OCI-M1 (cell line): ENCODE results near the gene GLI1.

Experiments used
- DNase-seq: peaks from one replicate; lab custom pipeline; 2025; lab: John Stamatoyannopoulos, UW

GLI1 gene

DNA sequence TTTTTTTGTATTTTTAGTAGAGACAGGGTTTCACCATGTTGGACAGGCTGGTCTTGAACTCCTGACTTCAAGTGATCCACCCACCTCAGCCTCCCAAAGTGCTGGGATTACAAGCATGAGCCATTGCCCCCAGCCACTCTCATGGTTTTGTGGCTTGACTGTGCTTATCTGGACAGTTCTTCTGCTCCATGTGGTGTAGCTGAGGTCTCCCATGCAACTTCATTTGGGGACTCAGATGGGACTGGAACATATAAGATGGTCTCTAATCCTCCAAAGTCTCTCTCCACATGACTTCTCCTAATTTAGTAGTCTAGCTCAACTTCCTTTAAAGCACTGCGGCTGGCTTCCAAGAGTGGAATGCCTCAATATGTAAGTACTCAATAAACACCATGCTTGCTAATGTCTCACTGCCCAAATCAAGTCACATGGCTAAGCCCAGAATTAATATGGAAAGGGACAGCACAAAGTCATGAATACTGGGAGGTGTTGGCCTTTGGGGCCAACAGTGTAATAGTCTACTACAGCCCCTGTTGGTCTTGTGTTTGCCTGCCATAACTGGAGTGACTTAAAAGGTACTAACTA lies 17.6 kb upstream of the GLI1 start:
- DNase-seq, result peak; percentile 75

DNA sequence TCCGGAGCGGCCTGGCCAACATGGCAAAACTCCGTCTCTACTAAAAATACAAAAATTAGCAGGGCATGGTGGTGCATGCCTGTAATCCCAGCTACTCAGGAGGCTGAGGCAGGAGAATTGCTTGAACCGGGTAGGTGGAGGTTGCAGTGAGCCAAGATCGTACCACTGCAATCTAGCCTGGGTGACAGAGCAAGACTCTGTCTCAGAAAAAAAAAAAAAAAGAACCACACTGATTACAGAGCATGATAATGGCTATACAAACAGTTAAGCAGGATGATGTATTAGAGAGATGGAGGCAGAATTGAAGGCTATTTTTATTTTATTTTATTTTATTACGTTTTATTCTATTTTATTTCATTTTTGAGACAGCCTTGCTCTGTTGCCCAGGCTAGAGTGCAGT lies 15.2 kb upstream of the GLI1 start:
- peak; percentile 22 for DNase-seq

DNA sequence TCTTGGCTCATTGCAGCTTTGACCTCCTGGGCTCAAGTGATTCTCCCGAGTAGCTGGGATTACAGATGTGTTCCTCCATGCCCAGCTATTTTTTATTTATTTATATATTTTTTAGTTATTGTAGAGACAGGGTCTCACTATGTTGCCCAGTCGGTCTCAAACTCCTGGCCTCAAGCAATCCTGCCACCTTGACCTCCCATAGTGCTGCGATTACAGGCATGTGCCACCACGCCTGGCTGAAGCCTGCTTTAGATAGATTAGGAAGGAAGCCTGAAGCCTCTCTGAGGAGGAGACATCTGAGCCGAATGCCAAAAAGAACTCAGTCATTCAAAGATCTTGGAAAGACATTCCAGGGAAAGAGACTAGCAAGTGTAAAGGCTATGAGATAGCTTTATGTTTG lies 14.8 kb upstream of the GLI1 start:
- no peak for DNase-seq

DNA sequence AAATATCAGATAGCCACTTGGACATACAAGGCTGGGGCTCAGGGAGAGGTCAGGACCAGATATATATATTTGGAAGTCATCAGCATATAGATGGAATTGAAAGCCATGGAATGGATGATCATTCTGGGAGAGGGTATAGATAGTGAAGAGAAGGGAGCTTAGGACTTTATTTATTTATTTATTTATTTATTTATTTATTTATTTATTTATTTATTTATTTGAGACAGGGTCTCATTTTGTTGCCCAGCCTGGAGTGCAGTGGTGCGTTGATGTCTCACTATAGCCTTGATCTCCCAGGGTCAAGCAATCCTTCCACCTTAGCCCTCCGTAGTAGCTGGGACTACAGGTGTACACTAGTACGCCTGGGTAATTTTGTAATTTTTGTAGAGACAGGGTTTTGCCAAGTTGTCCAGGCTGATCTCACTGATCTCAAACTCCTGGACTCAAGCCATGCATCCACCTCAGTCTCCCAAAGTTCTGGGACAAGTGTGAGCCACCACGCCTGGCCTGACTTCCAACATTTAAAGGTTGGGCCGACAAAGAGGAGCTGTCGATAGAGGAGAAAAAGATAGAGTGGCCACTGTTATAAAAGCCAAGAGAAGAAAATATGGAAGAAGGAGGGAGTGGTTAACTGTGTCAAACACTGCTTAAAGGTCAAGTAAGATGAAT lies 13.2 kb upstream of the GLI1 start:
- no peak for DNase-seq

DNA sequence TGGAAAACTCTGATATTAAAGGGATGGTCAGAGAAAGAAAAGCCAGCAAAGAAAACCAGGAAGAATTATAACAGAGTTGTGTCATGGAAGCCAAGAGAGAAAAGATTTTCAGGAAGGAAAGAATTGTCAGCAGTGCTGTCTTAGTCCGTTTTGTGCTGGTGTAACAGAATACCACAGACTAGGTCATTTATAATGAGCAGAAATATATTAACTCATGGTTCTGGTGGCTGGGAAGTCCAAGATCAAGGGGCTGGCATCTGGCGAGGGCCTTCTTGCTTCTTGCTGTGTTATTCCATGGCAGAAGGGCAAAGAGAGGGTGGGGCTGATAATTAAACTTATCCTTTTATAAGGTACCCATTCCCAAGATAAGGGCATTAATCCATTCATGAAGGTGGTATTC lies 10.9 kb upstream of the GLI1 start:
- DNase-seq, result no peak

DNA sequence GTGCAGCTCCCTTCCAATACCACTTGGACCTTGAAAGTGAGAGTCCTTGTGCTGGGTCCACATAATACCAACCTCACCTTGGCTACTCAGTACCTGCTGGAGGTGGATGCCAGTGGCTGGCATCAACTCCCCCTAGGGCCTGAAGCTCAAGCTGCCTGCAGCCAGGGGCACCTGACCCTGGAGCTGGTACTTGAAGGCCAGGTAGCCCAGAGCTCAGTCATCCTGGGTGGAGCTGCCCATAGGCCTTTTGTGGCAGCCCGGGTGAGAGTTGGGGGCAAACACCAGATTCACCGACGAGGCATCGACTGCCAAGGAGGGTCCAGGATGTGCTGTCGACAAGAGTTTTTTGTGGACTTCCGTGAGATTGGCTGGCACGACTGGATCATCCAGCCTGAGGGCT lies 10.2 kb upstream of the GLI1 start:
- no peak for DNase-seq

DNA sequence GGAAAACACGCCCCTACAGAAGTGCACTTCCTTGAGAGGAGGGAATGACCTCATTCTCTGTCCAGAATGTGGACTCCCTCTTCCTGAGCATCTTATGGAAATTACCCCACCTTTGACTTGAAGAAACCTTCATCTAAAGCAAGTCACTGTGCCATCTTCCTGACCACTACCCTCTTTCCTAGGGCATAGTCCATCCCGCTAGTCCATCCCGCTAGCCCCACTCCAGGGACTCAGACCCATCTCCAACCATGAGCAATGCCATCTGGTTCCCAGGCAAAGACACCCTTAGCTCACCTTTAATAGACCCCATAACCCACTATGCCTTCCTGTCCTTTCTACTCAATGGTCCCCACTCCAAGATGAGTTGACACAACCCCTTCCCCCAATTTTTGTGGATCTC lies 9.5 kb upstream of the GLI1 start:
- DNase-seq, result no peak

DNA sequence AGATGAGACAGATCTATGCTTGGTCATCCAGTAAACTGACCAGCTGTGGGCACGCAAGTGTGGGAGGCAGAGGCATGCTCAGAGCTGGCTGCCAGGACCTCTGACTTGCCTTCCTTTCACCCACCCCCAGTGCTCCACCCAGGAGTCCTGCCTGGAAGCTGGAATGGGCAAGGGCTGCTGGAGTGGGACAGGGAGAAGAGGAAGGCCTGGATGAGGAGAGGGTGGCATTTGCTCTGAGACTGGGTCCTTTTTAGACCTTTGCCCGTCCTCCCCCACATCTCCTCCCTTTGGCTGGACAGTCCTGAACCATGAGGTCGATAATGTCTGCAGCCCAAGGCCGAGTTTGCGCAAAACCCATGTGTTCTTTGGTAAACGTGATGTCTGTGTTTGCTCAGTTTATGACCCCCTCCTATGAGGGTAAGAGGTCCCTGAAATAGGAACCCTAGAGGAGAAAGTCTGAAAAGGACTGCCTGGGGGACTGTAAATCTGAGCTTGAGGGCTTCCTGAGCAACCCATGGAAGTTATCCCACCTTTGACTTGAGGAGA lies 8.3 kb upstream of the GLI1 start:
- DNase-seq, result no peak

DNA sequence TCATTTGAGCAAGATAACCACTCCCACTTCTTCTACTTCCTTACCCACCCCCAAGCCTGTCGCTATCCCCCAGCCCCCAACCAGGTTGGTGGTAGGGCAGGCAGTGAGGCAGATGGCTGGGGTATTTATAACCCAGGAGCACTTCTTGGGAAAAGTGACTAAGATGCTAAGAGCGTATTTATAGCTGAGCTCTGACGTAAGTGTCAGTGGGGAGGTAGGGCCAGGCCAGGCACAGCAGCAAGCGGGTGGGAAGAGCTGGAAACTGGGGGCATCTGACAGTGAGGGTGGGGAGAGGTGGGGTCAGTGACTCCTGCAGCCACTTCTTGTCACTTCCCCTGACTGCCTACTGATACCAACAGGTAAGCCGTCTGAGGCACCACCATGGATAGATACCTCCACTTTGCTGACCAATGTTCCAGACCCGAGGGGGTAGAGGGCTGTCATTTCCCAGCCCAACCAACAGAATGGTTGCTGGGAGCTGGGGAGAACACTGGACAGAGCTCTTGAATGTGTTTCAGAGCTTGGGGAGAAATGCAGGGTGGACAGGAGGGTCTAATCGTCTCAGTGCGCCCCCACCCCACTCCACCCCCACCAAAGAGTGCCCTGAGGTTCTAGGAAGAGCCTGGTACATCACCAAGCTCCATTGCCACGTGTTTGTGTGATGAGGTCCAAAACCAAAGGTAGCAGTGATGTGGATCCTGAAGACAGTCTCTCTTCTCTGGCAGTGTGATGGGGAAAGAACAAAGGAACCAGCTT lies 7.2 kb upstream of the GLI1 start:
- peak; percentile 84 for DNase-seq

DNA sequence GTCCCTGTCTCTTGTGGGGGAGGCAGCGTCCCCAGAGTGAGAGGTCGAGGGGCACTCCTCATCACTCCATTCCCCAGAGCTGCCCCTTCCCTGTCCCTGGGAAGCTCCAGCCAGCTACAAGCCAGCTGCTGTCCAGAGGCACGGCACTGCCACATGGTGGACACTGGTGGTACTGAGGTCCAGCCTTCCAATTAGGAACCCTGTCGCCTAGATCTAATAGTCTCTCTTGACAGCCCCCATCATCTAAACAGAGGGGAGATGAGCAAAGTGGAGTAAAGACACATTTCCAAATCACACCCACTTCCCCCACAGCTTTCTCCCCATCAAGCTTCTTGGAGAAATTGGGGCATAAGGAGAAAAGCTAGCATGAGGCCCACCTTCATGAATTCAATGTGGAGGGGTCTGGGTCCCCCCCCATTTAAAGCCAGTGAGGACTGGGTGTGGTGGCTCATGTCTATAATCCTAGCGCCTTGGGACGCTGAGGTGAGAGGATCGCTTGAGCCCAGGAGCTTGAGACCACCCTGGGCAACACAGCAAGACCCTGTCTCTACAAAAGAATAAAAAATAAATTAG lies 6.6 kb upstream of the GLI1 start:
- DNase-seq, result peak; percentile 92

DNA sequence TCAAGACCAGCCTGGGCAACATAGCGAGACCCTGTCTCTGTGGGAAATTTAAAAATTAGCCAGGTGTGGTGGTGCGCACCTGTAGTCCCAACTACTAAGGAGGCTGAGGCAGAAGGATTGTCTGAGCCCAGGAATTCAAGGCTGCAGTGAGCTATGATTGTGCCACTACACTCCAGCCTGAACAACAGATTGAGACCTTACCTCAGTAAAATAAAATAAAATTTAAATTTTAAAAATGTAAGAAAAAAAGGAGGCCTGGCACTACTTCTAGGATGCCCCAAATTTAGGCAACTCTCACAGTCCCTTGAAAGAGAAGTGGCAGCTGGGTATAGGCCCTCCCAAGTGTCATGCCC lies 5.4 kb upstream of the GLI1 start:
- DNase-seq, result no peak

DNA sequence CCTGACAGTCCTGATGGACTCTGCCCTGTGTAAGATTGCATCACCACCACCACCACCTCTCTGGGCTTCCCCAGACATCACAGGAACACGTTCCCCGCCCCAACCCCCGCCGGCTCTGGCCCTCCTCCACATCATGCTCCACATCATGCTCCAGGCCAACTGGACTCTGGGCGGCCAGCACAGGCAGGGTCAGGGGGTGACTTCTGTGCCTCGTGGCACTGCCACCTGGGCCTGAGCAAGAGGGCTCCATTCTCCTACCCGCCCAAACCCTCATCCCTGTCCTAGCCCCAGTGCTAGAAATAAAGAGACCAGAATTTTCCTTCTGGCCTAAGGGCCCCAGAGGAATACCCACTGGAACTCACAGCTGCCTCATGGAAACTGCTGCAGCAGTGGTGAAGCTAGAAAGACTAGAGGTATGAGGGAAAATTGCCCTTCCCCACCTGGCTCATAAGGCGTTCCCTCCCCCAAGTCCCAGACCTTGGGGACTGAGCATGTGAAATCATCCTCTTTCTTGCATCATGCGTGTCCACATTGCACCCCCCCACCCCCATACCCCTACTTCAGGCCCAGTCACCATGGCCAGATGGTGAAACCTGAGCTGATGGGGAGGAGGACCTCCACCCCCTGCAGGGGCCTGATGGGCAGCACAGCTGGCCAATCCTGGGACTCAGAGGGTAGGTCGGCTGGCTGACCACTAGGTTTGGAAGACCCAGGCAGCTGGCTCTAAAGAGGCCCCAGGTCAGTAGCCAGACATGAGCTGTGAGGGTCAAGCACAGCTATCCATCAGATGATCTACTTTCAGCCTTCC lies 4.8 kb upstream of the GLI1 start, which contains the start of gene INHBE:
Gene INHBE, plus strand, starts transcription at position 742 of the 808 bp plus-strand sequence. CDS start 230 bp downstream, outside the sequence.
- DNase-seq, result peak; percentile 97

DNA sequence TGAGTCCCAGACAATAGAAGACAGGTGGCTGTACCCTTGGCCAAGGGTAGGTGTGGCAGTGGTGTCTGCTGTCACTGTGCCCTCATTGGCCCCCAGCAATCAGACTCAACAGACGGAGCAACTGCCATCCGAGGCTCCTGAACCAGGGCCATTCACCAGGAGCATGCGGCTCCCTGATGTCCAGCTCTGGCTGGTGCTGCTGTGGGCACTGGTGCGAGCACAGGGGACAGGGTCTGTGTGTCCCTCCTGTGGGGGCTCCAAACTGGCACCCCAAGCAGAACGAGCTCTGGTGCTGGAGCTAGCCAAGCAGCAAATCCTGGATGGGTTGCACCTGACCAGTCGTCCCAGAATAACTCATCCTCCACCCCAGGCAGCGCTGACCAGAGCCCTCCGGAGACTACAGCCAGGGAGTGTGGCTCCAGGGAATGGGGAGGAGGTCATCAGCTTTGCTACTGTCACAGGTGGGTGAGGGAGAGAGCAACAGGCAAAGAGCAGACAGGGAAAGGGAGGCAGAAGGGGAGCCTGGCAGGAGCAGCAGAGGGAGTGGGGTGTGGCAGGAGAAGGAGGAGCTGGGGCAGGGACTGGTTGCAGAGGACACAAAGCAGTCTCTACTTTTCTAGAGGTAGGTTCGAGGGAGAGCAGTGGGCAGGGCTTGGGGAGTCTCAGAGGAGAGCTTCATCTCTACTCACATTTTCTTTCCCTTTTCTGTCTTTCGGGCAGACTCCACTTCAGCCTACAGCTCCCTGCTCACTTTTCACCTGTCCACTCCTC lies 4.0 kb upstream of the GLI1 start:
- DNase-seq, result peak; percentile 71

DNA sequence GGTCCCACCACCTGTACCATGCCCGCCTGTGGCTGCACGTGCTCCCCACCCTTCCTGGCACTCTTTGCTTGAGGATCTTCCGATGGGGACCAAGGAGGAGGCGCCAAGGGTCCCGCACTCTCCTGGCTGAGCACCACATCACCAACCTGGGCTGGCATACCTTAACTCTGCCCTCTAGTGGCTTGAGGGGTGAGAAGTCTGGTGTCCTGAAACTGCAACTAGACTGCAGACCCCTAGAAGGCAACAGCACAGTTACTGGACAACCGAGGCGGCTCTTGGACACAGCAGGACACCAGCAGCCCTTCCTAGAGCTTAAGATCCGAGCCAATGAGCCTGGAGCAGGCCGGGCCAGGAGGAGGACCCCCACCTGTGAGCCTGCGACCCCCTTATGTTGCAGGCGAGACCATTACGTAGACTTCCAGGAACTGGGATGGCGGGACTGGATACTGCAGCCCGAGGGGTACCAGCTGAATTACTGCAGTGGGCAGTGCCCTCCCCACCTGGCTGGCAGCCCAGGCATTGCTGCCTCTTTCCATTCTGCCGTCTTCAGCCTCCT lies 3.4 kb upstream of the GLI1 start:
- DNase-seq, result peak; percentile 88

DNA sequence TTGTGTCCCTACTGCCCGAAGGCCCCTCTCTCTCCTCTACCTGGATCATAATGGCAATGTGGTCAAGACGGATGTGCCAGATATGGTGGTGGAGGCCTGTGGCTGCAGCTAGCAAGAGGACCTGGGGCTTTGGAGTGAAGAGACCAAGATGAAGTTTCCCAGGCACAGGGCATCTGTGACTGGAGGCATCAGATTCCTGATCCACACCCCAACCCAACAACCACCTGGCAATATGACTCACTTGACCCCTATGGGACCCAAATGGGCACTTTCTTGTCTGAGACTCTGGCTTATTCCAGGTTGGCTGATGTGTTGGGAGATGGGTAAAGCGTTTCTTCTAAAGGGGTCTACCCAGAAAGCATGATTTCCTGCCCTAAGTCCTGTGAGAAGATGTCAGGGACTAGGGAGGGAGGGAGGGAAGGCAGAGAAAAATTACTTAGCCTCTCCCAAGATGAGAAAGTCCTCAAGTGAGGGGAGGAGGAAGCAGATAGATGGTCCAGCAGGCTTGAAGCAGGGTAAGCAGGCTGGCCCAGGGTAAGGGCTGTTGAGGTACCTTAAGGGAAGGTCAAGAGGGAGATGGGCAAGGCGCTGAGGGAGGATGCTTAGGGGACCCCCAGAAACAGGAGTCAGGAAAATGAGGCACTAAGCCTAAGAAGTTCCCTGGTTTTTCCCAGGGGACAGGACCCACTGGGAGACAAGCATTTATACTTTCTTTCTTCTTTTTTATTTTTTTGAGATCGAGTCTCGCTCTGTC lies 2.7 kb upstream of the GLI1 start:
- DNase-seq, result peak; percentile 34

DNA sequence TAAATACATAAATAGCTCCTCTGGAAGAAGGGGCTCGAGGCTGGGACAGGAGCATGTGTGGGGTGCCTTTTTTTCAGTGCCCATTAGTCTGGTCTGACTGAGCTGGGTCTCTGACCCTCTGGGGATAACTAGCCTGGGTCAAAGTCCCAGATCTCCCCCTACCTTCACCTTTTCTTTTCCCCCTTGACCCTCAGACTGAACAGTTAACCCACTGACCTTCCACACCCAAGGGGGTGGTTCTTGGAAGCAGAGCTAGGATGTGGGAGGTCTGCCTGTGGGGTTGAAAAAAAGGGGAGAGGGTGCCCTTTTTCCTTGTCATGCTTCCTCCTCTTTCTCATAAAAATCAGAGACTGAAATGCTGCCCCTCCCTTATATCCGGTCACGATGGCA lies 925 bp upstream of the GLI1 start:
- DNase-seq, result no peak

DNA sequence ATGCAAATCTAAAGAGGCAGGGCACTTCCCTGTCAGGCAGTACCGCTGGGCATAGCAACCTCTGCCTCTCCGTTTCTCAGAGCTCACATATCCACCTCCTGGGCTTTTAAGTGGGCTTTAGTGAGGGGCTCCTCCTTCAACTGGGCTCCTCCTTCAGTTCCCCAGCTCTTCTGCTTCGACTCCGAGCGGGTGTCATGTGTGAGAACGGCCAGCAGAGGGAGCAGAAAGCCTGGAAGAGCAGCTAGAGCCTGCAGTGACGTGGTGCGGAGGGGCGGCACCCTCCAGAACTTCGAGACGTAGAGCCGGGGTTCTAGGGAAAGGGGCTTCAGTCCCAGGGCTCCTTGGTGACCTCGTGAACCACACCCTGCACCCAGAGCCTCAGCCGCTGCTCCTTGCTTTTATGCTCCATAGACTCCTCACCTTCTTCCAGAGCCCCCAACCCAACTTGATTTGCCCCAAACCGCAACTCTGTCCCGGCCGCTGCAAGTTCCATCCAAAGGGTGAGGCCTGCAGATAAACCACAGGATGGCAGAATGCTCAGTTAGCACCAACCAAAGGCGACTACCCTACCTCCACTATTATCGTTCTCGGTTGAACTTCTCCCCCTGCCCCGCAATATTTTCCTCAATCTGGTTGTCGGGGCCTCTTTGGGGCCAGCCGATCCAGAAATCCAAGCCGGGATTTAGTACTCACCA lies 383 bp upstream of the GLI1 start:
- peak; percentile 98 for DNase-seq

DNA sequence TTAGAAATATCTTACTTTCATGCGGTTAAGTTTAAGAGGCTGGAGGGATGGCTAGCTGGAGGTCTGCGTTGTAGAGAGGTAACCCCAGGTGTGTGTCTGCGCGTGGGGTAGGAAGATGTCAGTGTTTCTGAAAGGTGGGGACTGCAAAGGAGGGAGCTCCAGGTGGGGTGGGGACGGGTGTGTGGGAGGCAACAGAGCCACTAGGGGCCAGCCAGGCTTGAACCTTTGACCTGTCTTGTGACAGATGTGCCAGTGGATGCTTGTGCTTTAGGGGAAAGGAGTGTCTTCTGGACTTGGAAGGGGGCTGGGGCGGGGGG lies 841 bp downstream of the GLI1 start:
- peak; percentile 60 for DNase-seq

DNA sequence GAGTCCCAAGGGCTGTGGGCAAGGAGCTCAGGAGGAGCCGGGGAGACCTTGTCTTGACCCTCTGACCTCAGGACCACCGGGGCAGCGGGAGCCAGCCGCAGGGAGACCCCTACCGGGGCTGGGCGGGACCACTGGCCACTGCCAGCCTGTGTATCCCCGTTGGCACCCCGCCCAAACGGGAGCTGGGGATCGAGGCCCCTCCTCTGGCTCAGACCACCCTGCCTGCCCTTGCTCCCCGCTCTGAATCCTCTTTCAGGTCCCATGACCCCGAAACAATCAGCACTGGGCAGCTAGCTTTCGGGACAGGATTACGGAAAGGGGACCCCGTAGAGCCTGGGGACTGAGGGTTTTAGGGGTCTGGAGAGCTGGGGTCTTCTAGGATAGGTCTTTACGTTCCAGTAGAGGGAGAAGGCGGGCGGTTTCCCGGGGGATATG lies 1.3 kb downstream of the GLI1 start:
- no peak for DNase-seq
